NCI-H82 (cell line): ENCODE data around the gene LTBP1.
"Not testable (repeated sequence)": the region's sequence is repeated elsewhere in the genome, so short reads cannot be mapped to it uniquely, and the experiment has no call there.

ENCODE experiments used
- DNase-seq: peaks from one replicate; lab custom pipeline; 2025; lab: John Stamatoyannopoulos, UW

Gene LTBP1

GRCh38 chr2:33229646-33230045 is 282.9 kb downstream of the LTBP1 start:
- no peak for DNase-seq

GRCh38 chr2:33230195-33230594 is 283.4 kb downstream of the LTBP1 start:
- no peak for DNase-seq

- DNase-seq = no peak
Observed at GRCh38 chr2:33230842-33231241, 284.1 kb downstream of the LTBP1 start.

- not testable (repeated sequence) for DNase-seq
Observed at GRCh38 chr2:33235559-33235958, 288.8 kb downstream of the LTBP1 start.

GRCh38 chr2:33236482-33237385 is 290.0 kb downstream of the LTBP1 start:
- DNase-seq = no peak

- DNase-seq = no peak
Observed at GRCh38 chr2:33238111-33238510, 291.4 kb downstream of the LTBP1 start.

- DNase-seq = no peak
Observed at GRCh38 chr2:33240178-33240577, 293.4 kb downstream of the LTBP1 start.

- no peak for DNase-seq
Observed at GRCh38 chr2:33241072-33241471, 294.3 kb downstream of the LTBP1 start.

- DNase-seq = no peak
Observed at GRCh38 chr2:33241581-33241980, 294.8 kb downstream of the LTBP1 start.

GRCh38 chr2:33242845-33243244 is 296.1 kb downstream of the LTBP1 start:
- no peak for DNase-seq

GRCh38 chr2:33246432-33246831 is 299.7 kb downstream of the LTBP1 start:
- no peak for DNase-seq

- no peak for DNase-seq
Observed at GRCh38 chr2:33247365-33247764, 300.6 kb downstream of the LTBP1 start.

- no peak for DNase-seq
Observed at GRCh38 chr2:33250417-33251029, 303.8 kb downstream of the LTBP1 start.

DNA sequence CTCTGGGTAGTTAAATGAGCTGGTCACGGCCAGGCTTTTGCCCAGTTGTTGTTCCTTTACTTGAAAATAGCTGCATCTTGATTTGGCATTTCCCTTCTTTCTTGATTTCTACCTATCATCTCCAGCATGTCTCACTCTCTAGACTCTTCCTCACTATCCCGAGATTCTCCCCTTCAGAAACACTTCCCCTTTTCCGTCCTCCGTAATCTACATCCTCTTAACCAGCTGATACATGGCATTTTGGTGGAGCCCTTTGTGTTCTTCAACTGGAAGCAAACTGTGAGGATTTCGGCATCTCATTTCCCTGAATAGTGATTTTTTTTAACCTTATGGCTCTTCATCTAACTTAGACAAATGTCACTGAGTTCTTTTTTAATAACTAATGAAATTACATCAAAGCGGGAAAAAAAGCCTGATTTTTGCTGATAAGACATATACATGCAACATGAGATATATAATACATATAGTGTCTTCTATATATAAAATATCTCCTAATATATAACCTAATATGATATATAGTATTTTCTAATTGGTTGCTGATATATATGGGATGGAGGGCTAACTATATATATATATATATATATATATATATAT is 309.5 kb downstream of the LTBP1 start:
- no peak for DNase-seq

DNA sequence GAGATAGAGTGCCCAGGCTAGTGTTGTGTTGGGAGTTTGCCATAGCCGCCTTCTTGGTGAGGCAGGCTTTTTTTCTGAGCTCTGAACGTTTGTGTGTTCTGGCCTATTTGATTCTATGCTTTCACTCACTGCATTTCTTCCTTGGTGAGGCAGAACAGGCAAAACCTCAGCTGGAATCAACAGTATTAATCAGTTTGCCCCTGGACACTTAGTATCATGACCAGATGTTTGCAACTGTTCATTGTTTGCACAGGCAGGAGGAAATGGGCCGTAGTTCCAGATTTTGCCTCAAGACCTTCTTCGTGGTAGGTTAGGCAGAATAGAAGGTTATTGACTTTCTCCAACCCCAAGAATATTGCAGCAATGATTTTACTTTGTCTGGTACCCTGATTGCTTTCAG is 311.6 kb downstream of the LTBP1 start:
- no peak for DNase-seq

GRCh38 chr2:33262097-33262496 is 315.3 kb downstream of the LTBP1 start:
- DNase-seq = no peak

GRCh38 chr2:33264766-33265165 is 318.0 kb downstream of the LTBP1 start:
- no peak for DNase-seq

GRCh38 chr2:33265584-33266338 is 319.0 kb downstream of the LTBP1 start:
- DNase-seq = no peak

DNA sequence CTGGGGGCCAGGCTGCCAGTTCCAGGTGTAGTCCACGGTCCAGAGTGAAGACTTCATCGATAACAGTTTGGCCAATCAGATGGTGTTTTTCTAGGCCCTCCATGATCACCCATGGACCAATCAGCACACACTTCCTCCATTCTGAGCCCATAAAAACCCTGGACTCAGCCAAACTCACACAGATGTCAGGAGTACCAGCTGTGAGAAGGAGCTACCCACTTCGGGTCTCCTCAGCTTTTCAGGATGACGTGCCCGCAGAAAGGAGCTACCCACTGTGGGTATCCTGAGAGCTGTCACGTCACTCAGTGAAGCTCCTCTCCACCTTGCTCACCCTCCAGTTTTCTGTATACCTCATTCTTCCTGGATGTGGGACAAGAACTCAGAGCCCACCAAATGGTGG is 319.7 kb downstream of the LTBP1 start:
- DNase-seq = no peak

DNA sequence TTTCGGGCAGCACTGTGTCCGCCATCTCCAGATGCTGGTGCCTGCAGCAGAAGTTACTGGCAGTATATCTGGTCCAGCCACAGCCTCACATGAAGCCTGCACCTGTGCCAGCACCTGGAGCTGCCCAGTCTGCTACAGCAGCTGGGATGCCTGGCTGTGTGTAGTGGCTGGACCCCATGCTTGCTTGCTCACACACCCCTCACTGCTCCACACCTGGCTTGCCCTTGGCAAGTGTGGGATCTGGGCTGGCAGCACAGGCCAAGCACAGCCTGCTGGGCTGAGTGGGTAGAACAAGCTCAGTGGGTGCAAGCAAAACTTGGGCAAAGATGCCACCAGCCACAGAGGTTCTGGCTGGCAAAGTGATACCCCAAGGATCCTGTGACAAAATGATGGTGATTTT is 320.3 kb downstream of the LTBP1 start:
- DNase-seq = no peak

- no peak for DNase-seq
Observed at GRCh38 chr2:33267756-33268155, 321.0 kb downstream of the LTBP1 start.

DNA sequence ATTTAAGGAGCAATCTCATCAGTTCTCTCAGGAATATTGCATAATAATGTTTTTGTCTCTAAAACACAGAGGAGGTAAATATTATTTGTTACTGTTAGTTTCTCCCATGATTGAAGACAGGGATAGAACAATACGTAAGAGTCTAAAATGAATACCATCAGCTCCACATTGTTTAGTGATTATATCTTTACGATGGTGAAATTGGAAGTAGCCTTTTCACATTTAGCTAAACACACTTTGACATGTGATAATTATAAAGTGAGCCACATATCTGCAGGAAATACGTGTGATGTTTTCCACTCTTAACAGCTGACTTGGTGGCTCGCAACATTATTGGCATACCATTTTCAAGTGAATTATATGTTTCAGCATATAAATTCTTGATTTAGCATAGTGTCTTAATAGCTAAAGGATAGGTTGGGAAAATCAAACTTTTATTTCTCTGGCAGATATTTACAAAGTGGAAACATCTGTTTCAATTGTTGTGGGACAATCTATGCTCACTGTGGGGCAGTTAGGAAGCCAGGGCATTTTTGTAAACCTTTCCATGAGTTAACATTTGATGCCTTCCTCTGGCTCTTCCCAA is 321.6 kb downstream of the LTBP1 start:
- DNase-seq = no peak
